SK-N-DZ (cell line): ENCODE data around the gene ZDHHC5.
A peak's percentile ranks its signal among the peaks of the same experiment; 100 is the strongest.

Source experiments
- DNase-seq: peaks from one replicate; pipeline ENCODE4 v3.0.0-alpha.2; 2015; ENCODE audit warnings: low spot score
- small RNA-seq, 2 experiments: library from RNA; depleted of rRNA; stranded (forward); fragments of <200 nt; gene quantifications; one replicate each; pipeline ENCODE3, GENCODE V24; 2014

ZDHHC5 gene

DNA sequence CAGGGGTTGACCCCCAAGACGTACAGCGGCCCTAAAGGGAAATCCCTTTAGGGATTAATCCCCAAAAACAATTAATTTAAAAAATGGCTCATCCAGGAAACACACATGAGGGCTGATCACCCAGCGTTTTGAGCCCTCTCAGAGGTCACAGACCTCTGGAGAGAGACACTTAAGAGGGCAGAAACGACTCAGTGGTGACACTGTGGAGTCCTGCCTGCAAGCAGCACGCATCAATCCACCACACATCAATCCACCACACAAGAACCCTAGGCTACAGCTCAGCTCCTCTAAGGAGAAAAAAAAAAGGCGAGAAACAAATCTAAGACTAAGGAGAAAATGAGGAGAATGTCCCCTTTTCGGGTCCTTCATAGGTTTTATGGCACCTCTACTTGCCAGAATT, 60.9 kb downstream of the ZDHHC5 start:
- DNase-seq, result no peak

DNA sequence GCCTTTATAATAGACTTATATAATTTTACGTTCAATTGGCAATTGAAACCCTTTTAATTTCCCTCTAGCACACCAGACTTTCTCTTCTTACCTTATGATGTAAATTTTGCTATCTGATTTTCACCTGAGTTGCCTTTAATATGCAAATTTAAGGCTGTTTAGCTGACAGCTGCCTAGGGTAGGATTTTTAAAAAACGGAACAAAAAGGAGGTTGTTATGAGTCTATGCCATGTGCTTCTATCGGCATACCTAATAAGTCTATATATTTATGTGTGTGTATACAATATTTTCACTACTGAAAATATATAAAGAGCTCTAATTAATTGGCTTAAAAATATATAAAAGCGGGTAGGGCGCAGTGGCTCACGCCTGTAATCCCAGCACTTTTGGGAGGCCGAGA, 61.6 kb downstream of the ZDHHC5 start:
- DNase-seq, result no peak

GRCh38 chr11:57732661-57733060, 64.7 kb downstream of the ZDHHC5 start:
- DNase-seq, result no peak

DNA sequence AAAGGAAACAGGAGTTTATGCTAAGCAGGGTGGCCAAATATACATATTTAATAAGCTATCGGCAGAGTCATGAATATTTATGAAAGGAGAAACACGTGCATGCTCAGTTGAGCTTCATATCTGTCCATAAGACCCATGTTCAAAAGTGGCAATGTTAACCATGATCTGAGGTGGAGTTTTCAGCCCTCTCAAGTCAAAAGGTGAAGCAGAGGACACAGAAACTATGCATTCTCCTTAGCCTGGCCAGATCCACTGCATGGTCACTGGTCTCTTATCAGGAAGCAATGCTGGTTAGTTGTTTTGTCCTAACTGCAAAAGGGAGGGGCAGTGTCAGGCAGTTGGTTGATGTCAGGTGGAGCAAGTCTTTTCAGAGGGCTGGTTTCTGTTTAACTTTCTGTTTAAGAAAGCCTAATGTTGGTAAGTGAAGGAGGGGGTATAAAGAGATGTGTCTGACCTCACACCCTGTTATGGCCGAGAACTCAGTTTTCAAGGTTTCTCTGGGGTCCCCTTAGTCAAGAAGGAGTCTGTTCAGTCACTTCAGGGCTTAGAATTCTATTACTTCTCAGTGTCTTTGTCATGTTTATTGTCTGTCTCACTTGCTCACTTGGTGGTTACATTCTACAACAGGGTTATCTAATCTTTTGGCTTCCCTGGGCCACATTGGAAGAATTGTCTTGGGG, 67.8 kb downstream of the ZDHHC5 start:
- no peak for DNase-seq

- DNase-seq, result peak; percentile 99
Measured at GRCh38 chr11:57741132-57742086, 73.5 kb downstream of the ZDHHC5 start, which contains the start of gene SELENOH. SELENOH (plus strand) TSS chr11:57741491; CDS start chr11:57741596, 105 bp downstream.

DNA sequence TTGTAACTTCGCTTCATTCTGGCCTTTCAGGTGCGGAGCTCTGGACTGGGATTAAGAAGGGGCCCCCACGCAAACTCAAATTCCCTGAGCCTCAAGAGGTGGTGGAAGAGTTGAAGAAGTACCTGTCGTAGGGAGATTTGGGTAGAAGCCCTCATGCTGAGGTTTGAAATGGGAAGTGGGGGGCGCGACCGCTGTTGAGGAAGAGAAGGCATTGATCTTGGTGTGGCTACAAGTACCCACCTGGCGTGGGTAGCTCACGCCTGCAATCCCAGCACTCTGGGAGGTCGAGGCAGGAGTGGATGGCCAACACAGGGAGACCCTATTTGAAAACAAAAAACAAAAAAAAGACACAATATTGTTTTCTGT, 74.2 kb downstream of the ZDHHC5 start:
- DNase-seq, result no peak

- DNase-seq, result no peak
Measured at GRCh38 chr11:57744357-57744756, 76.4 kb downstream of the ZDHHC5 start.

DNA sequence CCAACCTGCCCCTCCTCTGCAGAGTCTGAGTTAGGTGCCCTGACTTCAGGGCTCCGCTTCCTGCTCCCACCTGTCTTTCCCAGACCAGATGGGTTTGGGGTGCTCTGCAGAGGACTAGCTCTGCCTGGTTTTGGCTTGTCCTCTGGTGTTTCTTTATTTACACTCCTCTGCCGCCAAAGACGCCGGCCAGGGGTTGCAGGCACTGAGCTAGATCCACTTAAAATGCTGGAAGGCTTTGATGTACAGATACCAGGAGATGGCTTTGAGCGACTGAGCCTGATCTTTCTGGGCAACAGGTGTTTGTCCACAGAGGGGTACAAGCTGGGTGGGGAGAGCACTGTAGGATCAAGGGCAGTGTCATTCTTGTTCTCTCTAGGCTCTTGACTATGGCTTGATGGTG, 77.3 kb downstream of the ZDHHC5 start:
- no peak for DNase-seq

GRCh38 chr11:57746920-57747319, 79.0 kb downstream of the ZDHHC5 start:
- DNase-seq, result no peak

Small RNA genes lying within 50 kb of the gene (small RNA-seq; reads per million reads assigned to genes)
- gene MIR130A, result 51.3 to 752 reads per million in 2 experiments
- 0 reads per million in 2 experiments for gene TMX2-CTNND1
